GM19438 (cell line): Measurements from ENCODE around the gene POLR3B.
"Not testable (repeated sequence)": the region's sequence is repeated elsewhere in the genome, so short reads cannot be mapped to it uniquely, and the experiment has no call there.

ENCODE experiments used
- ATAC-seq: cut with Tn5 transposase; IDR thresholded peaks from one replicate; pipeline ENCODE4 v1.9.1; 2021; ENCODE audit warnings: low read depth; ENCODE audit not compliant: unreplicated experiment

The POLR3B gene

GRCh38 chr12:106342397-106343213 lies 14.9 kb upstream of the POLR3B start:
- ATAC-seq: no peak

GRCh38 chr12:106343214-106343528 lies 14.4 kb upstream of the POLR3B start:
- no peak for ATAC-seq

- ATAC-seq: no peak
Measured at GRCh38 chr12:106344131-106344530, 13.4 kb upstream of the POLR3B start.

GRCh38 chr12:106345746-106346145 lies 11.8 kb upstream of the POLR3B start:
- no peak for ATAC-seq

GRCh38 chr12:106348411-106348810 lies 9.1 kb upstream of the POLR3B start:
- no peak for ATAC-seq

- ATAC-seq: no peak
Measured at GRCh38 chr12:106353175-106353574, 4.4 kb upstream of the POLR3B start.

- peak; percentile 17 for ATAC-seq
Measured at GRCh38 chr12:106358396-106359241, 1.1 kb downstream of the POLR3B start.

- ATAC-seq: no peak
Measured at GRCh38 chr12:106359646-106360399, 2.3 kb downstream of the POLR3B start.

- ATAC-seq: no peak
Measured at GRCh38 chr12:106360400-106360994, 2.9 kb downstream of the POLR3B start.

- no peak for ATAC-seq
Measured at GRCh38 chr12:106362971-106363370, 5.4 kb downstream of the POLR3B start.

- ATAC-seq: no peak
Measured at GRCh38 chr12:106364261-106364660, 6.7 kb downstream of the POLR3B start.

- no peak for ATAC-seq
Measured at GRCh38 chr12:106369624-106370346, 12.2 kb downstream of the POLR3B start.

- ATAC-seq: no peak
Measured at GRCh38 chr12:106378788-106379187, 21.2 kb downstream of the POLR3B start.

GRCh38 chr12:106380954-106381353 lies 23.4 kb downstream of the POLR3B start:
- no peak for ATAC-seq

GRCh38 chr12:106381866-106382265 lies 24.3 kb downstream of the POLR3B start:
- not testable (repeated sequence) for ATAC-seq

GRCh38 chr12:106386813-106387535 lies 29.4 kb downstream of the POLR3B start:
- no peak for ATAC-seq

GRCh38 chr12:106387848-106388377 lies 30.4 kb downstream of the POLR3B start:
- no peak for ATAC-seq

GRCh38 chr12:106389151-106389550 lies 31.6 kb downstream of the POLR3B start:
- ATAC-seq: no peak

- ATAC-seq: no peak
Measured at GRCh38 chr12:106392759-106393158, 35.2 kb downstream of the POLR3B start.
